Thymus (tissue), 11 donors: ENCODE data around the gene NKX1-2. TPM values are rescaled to one million over a fixed set of nuclear protein-coding genes. Genes with fewer than 3 reads are reported as not detected.

Source experiments
- DNase-seq, 9 donors: peaks; one replicate each; pipeline ENCODE4 v3.0.0-alpha.2; 2013; ENCODE audit warnings: low spot score in 9 of 9, low read depth in 6 of 9, missing footprints in 1 of 9
- H3K27ac ChIP-seq, 2 donors: one replicate each; pipeline ENCODE4 v1.5.1; 2013; ENCODE audit warnings: control low read depth in 1 of 2, low read depth in 1 of 2, low read length in 1 of 2, mild to moderate bottlenecking in 1 of 2, moderate library complexity in 1 of 2
- H3K27me3 ChIP-seq, 2 donors: one replicate each; pipeline ENCODE4 v1.5.1; 2013; ENCODE audit warnings: low read length in 1 of 2; ENCODE audit not compliant: control insufficient read depth in 2 of 2, insufficient read depth in 1 of 2
- H3K36me3 ChIP-seq, 2 donors: one replicate each; pipeline ENCODE4 v1.5.1; 2013; ENCODE audit warnings: low read length in 1 of 2, mild to moderate bottlenecking in 1 of 2, moderate library complexity in 1 of 2; ENCODE audit not compliant: control insufficient read depth in 2 of 2, insufficient read depth in 2 of 2
- H3K4me1 ChIP-seq, 2 donors: one replicate each; pipeline ENCODE4 v1.5.1; 2013; ENCODE audit warnings: low read length in 2 of 2; ENCODE audit not compliant: control insufficient read depth in 2 of 2, insufficient read depth in 2 of 2
- H3K4me3 ChIP-seq, 2 donors: one replicate each; pipeline ENCODE4 v1.5.1; 2013; ENCODE audit warnings: low read length in 2 of 2, control low read depth in 1 of 2, mild to moderate bottlenecking in 1 of 2
- H3K9me3 ChIP-seq, 2 donors: one replicate each; pipeline ENCODE4 v1.5.1; 2013; ENCODE audit warnings: low read length in 1 of 2, mild to moderate bottlenecking in 1 of 2; ENCODE audit not compliant: control insufficient read depth in 2 of 2, insufficient read depth in 1 of 2
- WGBS: extraction: QIAGEN DNeasy Blood & Tissue Kit; methylation state at CpG from one replicate; pipeline ENCODE4 v1.1.7; 2013; 5-methylcytosine and 5-hydroxymethylcytosine counted together
- polyA plus RNA-seq: library from polyadenylated mRNA; stranded (reverse); fragments of 200-250 nt; gene quantifications from one replicate; pipeline ENCODE4 v1.2.3, GENCODE V29; 2013
- total RNA-seq: library from RNA; stranded (reverse); fragments of 120-200 nt; gene quantifications from one replicate; pipeline ENCODE4 v1.2.4, GENCODE V29; 2013
- donor health status: healthy.

Gene NKX1-2
- total and polyA plus RNA-seq, 2 donors, result 0.05 TPM

GRCh38 chr10:124469956-124470484, 20.2 kb upstream of the NKX1-2 start:
- Histone ChIP-seq H3K4me3 (no peak overlapping the region), H3K9me3 (no peaks in the 10 kb centered on the region), H3K27ac (no peak overlapping the region), H3K36me3 (no peaks in the 10 kb centered on the region), H3K4me1 (peaks cover 2 to 7% of the 10 kb centered on the region in 2 donors), H3K27me3 (no peaks in the 10 kb centered on the region)
- WGBS, result 97% methylated on average over 20 of the region's 20 CpGs
- DNase-seq, result no peak

GRCh38 chr10:124468624-124469023, 18.8 kb upstream of the NKX1-2 start:
- Histone ChIP-seq H3K9me3 (no peaks in the 10 kb centered on the region), H3K4me3 (no peak overlapping the region), H3K27me3 (no peaks in the 10 kb centered on the region), H3K27ac (no peak overlapping the region), H3K36me3 (no peaks in the 10 kb centered on the region), H3K4me1 (peaks cover 2 to 9% of the 10 kb centered on the region in 2 donors)
- no peak for DNase-seq
- 96% methylated on average over 13 of the region's 13 CpGs for WGBS

GRCh38 chr10:124467165-124467564, 17.3 kb upstream of the NKX1-2 start:
- Histone ChIP-seq H3K27me3 (no peaks in the 10 kb centered on the region), H3K36me3 (no peaks in the 10 kb centered on the region), H3K9me3 (no peaks in the 10 kb centered on the region), H3K4me3 (no peak overlapping the region), H3K27ac (no peak overlapping the region), H3K4me1 (peaks cover 5 to 9% of the 10 kb centered on the region in 2 donors)
- no peak for DNase-seq
- WGBS, result 95% methylated on average over 4 of the region's 4 CpGs

- H3K27ac ChIP-seq, result no peak overlapping the region
- 96% methylated on average over 9 of the region's 9 CpGs for WGBS
- peaks cover 7 to 12% of the 10 kb centered on the region in 2 donors for H3K4me1 ChIP-seq
- no peaks in the 10 kb centered on the region for H3K9me3 ChIP-seq
- H3K36me3 ChIP-seq, result no peaks in the 10 kb centered on the region
- no peak for DNase-seq
- no peak overlapping the region for H3K4me3 ChIP-seq
- H3K27me3 ChIP-seq, result no peaks in the 10 kb centered on the region
Observed at GRCh38 chr10:124465777-124466488, 16.1 kb upstream of the NKX1-2 start.

- Histone ChIP-seq H3K36me3 (no peaks in the 10 kb centered on the region), H3K9me3 (no peaks in the 10 kb centered on the region), H3K4me1 (peaks cover 7 to 12% of the 10 kb centered on the region in 2 donors), H3K27ac (peak overlapping the region in 1 of 2 donors; percentile 40), H3K4me3 (no peak overlapping the region), H3K27me3 (peaks cover 0 to 1% of the 10 kb centered on the region in 2 donors)
- 78% methylated on average over 17 of the region's 17 CpGs for WGBS
- peak in 3 of 9 donors; percentile 4 to 55 (median 18) for DNase-seq
Observed at GRCh38 chr10:124465003-124465776, 15.4 kb upstream of the NKX1-2 start.

- no peaks in the 10 kb centered on the region for H3K9me3 ChIP-seq
- 86% methylated on average over 9 of the region's 9 CpGs for WGBS
- peaks cover 7 to 12% of the 10 kb centered on the region in 2 donors for H3K4me1 ChIP-seq
- no peak for DNase-seq
- no peak overlapping the region for H3K4me3 ChIP-seq
- no peaks in the 10 kb centered on the region for H3K36me3 ChIP-seq
- no peak overlapping the region for H3K27ac ChIP-seq
- H3K27me3 ChIP-seq, result peaks cover 0 to 5% of the 10 kb centered on the region in 2 donors
Observed at GRCh38 chr10:124464028-124464965, 14.5 kb upstream of the NKX1-2 start.

- H3K27ac ChIP-seq, result no peak overlapping the region
- 83% methylated on average over 8 of the region's 8 CpGs for WGBS
Observed at GRCh38 chr10:124462348-124462695, 12.5 kb upstream of the NKX1-2 start.

GRCh38 chr10:124461642-124462347, 12.0 kb upstream of the NKX1-2 start, which contains the start of gene LHPP:
Gene LHPP (plus strand): TSS chr10:124461823. CDS start chr10:124461863, 40 bp downstream.
- DNase-seq, result peak; percentile 43 to 94 (median 85)
- 2% methylated on average over 81 of the region's 81 CpGs for WGBS
- H3K27ac ChIP-seq, result peak within 1 kb of the TSS in 1 of 2 donors; percentile 93
- H3K36me3 ChIP-seq, result no peaks in the 10 kb centered on the region
- peaks cover under 1 to 18% of the 10 kb centered on the region in 2 donors for H3K27me3 ChIP-seq
- H3K9me3 ChIP-seq, result no peaks in the 10 kb centered on the region
- peak within 1 kb of the TSS; percentile 56 to 97 for H3K4me3 ChIP-seq
- peaks cover 7 to 12% of the 10 kb centered on the region in 2 donors for H3K4me1 ChIP-seq

More at GRCh38 chr10:124462348-124462695, 12.5 kb upstream of the NKX1-2 start:
- Histone ChIP-seq H3K36me3 (no peaks in the 10 kb centered on the region), H3K9me3 (no peaks in the 10 kb centered on the region), H3K4me3 (peak overlapping the region; percentile 56 to 97), H3K4me1 (peaks cover 7 to 12% of the 10 kb centered on the region in 2 donors), H3K27me3 (peaks cover 0 to 15% of the 10 kb centered on the region in 2 donors)
- no peak for DNase-seq
